ENCODE results near the gene FBXW5. TPM values are rescaled to one million over a fixed set of nuclear protein-coding genes. Genes with fewer than 3 reads are reported as not detected.

Gene FBXW5
- total RNA-seq, 1 donor from 2014 or later = 170 TPM

DNA sequence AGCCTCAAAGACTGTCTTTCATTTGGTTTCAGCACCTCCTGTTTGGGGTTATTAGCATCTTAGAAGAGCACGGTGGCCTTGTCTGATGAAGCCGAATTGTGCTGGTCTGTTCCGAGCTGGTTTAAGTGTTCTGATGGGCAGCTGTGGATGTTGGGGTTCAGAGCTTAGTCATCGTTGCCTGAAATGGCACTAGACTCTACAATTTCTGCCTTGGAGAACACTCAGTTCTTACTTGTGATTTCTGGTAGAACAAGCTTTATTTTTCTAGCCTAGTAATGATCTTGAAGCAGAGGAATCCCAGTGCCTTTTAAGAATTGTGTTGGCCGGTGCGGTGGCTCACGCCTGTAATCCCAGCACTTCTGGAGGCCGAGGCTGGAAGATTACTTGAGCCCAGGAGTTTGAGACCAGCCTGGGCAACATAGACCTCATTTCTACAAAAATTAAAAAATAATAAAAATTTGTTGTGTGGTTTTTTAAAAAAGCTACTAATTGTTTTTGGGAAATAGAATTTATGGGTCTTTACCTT is 7.8 kb downstream of the FBXW5 start:
- DNase-seq (ENCODE audit: low read depth) = peak; percentile 30

- no peak for DNase-seq (ENCODE audit: low read depth)
These were observed 8.9 kb downstream of the FBXW5 start for GRCh38 chr9:136935651-136936050.

GRCh38 chr9:136934277-136934676 is 10.3 kb downstream of the FBXW5 start:
- no peak for DNase-seq (ENCODE audit: low read depth)

DNA sequence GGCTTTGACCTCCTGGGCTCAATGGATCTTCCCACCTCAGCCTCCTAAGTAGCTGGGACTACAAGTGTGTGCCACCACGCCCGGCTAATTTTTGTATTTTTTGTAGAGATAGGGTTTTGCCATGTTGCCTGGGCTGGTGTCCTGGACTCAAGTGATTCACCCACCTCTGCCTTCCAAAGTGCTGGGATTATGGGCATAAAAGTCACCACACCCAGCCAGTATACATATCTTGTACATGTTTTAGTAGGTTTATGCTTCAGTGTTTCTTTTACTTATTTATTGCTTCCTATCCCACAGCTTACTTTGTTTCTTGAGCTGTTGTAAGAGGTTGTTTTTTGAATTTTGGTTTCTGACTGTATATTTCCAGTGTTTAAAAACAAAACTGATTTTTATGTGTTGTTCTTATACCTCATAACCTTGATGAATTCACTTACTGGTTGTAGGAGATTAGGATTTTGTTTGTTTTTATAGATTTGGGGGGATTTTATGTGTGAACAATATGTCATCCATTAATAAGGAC is 12.9 kb downstream of the FBXW5 start:
- DNase-seq (ENCODE audit: low read depth) = no peak

DNA sequence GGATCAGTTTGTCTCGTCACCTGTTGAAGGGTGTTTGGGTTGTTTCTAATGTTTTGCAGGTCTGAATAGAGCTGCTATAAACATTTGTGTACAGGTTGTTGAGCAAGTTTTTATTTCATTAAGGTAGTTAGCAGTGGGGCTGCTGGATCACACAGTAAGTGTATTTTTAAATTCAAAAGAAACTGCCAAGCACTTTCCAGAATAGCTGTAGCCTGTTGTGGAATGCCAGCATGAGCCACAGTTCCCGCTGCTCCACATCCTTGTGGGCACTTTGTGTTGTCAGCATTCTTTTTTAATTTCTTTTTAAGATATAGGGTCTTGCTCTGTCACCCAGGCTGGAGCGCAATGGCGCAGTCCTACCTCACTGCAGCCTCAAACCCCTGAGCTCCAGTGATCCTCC is 14.5 kb downstream of the FBXW5 start:
- peak; percentile 25 for DNase-seq (ENCODE audit: low read depth)

- DNase-seq (ENCODE audit: low read depth) = peak; percentile 73
These were observed 15.9 kb downstream of the FBXW5 start for GRCh38 chr9:136928591-136928990.

DNA sequence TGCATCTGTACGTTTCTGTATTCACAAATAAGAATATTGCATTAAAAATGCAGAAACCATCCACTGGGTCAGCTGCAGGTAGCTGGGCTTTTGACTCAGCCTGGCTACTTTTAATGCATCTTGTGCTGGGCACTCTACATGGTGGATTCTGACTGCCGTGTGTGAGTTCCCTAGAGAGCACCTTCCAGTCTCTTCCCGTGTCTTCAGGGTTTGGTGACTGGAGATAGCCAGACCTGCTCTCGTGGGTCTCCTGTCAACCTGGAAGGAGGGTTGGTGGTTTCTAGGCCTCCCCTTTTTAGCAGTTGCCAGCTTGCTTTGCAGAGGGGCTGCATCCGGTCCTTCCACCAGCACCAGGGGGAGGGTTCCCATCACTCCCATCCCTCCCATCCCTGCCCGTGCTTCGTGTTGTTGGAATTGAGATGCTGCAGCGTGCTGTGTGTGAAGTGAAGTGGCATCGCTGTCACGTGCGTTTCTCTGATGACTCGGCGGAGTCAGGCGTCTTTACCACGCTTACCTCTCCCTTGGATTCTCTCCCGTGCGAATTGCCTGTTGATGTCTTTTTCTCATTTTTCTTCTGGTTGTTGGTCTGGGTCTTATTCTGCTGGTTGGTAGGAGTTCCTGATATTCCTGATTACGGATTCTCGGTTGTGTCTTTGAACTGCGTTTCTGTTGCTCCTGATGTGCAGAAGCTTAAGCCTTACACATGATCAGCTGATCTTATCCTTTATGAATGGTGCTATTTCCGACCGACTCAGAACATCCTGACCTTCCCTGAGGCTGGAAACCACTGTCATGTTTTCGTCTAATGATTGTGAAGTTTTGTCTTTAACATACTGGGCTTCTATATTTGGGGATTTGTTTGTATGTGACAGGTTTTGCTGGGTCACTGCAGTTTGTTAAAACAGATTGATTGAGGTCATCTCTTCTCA is 16.9 kb downstream of the FBXW5 start:
- no peak for DNase-seq (ENCODE audit: low read depth)

DNA sequence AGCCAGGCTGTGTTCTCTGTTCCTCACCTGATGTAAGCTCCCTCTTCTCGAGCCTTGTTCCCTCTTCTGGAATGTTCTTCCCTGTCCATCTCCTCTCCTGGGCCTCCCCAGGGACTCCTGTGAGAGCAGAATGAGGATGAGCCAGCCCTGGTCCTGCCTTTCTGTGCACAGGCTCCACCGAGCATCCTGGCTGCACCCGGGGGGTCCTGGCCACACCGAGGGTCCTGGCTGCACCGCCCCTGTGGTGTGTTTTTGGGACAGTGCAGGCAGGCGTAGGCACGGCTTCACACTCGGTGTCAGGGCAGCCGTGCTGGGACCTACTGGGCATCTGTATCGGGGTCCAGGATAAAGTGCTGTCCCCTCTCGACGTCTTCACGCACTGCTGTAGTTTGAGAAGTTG is 17.8 kb downstream of the FBXW5 start:
- no peak for DNase-seq (ENCODE audit: low read depth)

DNA sequence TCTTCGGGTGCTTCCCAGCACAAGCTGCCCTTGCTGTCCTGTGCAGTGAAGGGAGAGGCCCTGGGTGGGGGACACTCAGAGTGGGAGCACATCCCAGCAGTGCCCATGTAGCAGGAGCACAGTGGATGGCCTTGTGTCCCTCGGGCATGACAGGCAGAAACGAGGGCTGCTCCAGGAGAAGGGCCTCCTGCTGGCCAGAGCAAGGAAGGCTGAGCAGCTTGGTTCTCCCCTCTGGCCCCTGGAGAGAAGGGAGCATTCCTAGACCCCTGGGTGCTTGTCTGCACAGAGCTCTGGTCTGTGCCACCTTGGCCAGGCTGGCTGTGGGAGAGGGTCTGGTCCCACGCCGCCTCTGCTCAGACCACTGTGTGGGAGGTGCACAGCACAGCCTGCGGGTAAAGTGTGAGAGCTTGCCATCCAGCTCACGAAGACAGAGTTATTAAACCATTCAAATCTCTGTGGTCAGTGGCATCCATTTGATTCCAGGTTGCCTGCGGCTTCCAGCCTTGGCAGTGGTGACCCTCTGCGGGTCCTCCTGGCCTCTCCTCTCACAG is 18.3 kb downstream of the FBXW5 start:
- DNase-seq (ENCODE audit: low read depth) = no peak

- DNase-seq (ENCODE audit: low read depth) = no peak
These were observed 19.0 kb downstream of the FBXW5 start for GRCh38 chr9:136925414-136926153.

- DNase-seq (ENCODE audit: low read depth) = no peak
These were observed 20.7 kb downstream of the FBXW5 start for GRCh38 chr9:136923881-136924280.

DNA sequence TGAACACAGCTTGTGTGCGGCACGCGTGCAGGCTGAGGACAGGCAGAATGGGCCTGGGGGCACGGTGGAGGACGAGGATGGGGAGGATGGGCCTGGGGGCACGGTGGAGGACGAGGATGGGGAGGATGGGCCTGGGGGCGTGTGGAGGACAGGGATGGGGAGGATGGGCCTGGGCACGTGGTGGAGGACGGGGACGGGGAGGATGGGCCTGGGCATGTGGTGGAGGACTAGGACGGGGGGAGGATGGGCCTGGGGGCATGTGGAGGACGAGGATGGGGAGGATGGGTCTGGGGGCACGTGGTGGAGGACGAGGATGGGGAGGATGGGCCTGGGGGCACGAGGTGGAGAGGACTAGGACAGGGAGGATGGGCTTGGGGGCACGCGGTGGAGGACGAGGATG is 22.0 kb downstream of the FBXW5 start:
- no peak for DNase-seq (ENCODE audit: low read depth)

- no peak for DNase-seq (ENCODE audit: low read depth)
These were observed 22.8 kb downstream of the FBXW5 start for GRCh38 chr9:136921718-136922117.

GRCh38 chr9:136921307-136921706 is 23.2 kb downstream of the FBXW5 start:
- no peak for DNase-seq (ENCODE audit: low read depth)

GRCh38 chr9:136920734-136921231 is 23.8 kb downstream of the FBXW5 start:
- DNase-seq (ENCODE audit: low read depth) = no peak

DNA sequence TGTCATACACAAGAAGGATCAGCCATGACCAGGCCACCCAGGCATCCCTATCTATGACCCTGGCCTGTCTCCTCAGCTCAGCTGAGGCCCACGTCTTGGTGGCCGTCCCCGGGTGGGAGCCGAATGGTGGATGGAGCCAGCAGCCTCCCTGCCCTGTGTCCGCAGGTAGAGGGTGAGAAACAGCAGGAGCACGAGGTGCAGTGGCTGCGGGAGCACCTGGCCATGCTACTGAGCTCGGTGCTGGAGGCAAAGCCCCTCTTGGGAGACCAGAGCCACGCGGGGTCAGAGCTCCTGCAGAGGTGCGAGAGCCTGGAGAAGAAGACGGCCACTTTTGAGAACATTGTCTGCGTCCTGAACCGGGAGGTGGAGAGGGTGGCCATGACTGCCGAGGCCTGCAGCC is 24.5 kb downstream of the FBXW5 start:
- no peak for DNase-seq (ENCODE audit: low read depth)

- DNase-seq (ENCODE audit: low read depth) = no peak
These were observed 26.6 kb downstream of the FBXW5 start for GRCh38 chr9:136917902-136918301.

GRCh38 chr9:136916330-136917184 is 28.0 kb downstream of the FBXW5 start:
- peak; percentile 57 for DNase-seq (ENCODE audit: low read depth)

- DNase-seq (ENCODE audit: low read depth) = no peak
These were observed 28.8 kb downstream of the FBXW5 start for GRCh38 chr9:136915632-136916329.
